Type B pancreatic cell (in vitro differentiated cells): ENCODE data around the gene VWA2. TPM values are rescaled to one million over a fixed set of nuclear protein-coding genes. Genes with fewer than 3 reads are reported as not detected.

Experiments
- DNase-seq: peaks from one replicate; pipeline ENCODE4 v3.0.0; 2021; ENCODE audit warnings: mixed read lengths; ENCODE audit not compliant: unreplicated experiment; ENCODE audit errors: extremely low spot score
- H3K27ac Mint-ChIP-seq: 2 replicates; pipeline ENCODE4 v1.8.0; 2021; ENCODE audit warnings: mild to moderate bottlenecking, mixed read lengths
- H3K27me3 Mint-ChIP-seq: 2 replicates; pipeline ENCODE4 v1.8.0; 2021; ENCODE audit warnings: mixed read lengths
- H3K36me3 Mint-ChIP-seq: 2 replicates; pipeline ENCODE4 v1.8.0; 2021; ENCODE audit warnings: mixed read lengths
- H3K4me1 Mint-ChIP-seq: one replicate; pipeline ENCODE4 v1.8.0; 2021; ENCODE audit warnings: mixed read lengths; ENCODE audit not compliant: unreplicated experiment
- H3K4me3 Mint-ChIP-seq: 2 replicates; pipeline ENCODE4 v1.8.0; 2021; ENCODE audit warnings: mild to moderate bottlenecking, mixed read lengths
- H3K9me3 Mint-ChIP-seq: 2 replicates; pipeline ENCODE4 v1.8.0; 2021; ENCODE audit warnings: mixed read lengths
- CTCF ChIP-seq: fragments of 200-600 bp; sonication (generic); conservative IDR thresholded peaks from 2 replicates; pipeline ENCODE4 v1.5.0; 2021; ENCODE audit warnings: antibody characterized with exemption, mild to moderate bottlenecking
- total RNA-seq: library from RNA; stranded (reverse); gene quantifications from 2 replicates; pipeline ENCODE4 v1.2.1, GENCODE V29; 2021; ENCODE audit warnings: low replicate concordance

VWA2 gene
- total RNA-seq, 1 donor from 2014 or later: 2.9 TPM

- H3K27ac Mint-ChIP-seq: no peak overlapping the region
- H3K4me1 Mint-ChIP-seq: no peaks in the 10 kb centered on the region
These were observed 56.3 kb downstream of the VWA2 start for GRCh38 chr10:114295393-114295792.

GRCh38 chr10:114297136-114297705, 58.2 kb downstream of the VWA2 start:
- H3K36me3 Mint-ChIP-seq: peaks cover 18% of the 10 kb centered on the region
- TF ChIP-seq CTCF: no peak
- no peak overlapping the region for H3K4me3 Mint-ChIP-seq
- no peak for DNase-seq
- H3K27ac Mint-ChIP-seq: no peak overlapping the region
- H3K27me3 Mint-ChIP-seq: no peaks in the 10 kb centered on the region
- no peaks in the 10 kb centered on the region for H3K4me1 Mint-ChIP-seq
- peaks cover 11% of the 10 kb centered on the region for H3K9me3 Mint-ChIP-seq

More at GRCh38 chr10:114295393-114295792, 56.3 kb downstream of the VWA2 start:
- Mint-ChIP-seq H3K9me3 (peaks cover 11% of the 10 kb centered on the region), H3K4me3 (no peak overlapping the region), H3K36me3 (peaks cover 19% of the 10 kb centered on the region), H3K27me3 (no peaks in the 10 kb centered on the region)
- no peak for TF ChIP-seq CTCF
- no peak for DNase-seq

GRCh38 chr10:114300036-114300645, 61.1 kb downstream of the VWA2 start:
- no peak overlapping the region for H3K4me3 Mint-ChIP-seq
- peaks cover 10% of the 10 kb centered on the region for H3K4me1 Mint-ChIP-seq
- peaks cover 11% of the 10 kb centered on the region for H3K9me3 Mint-ChIP-seq
- TF ChIP-seq CTCF: no peak
- H3K36me3 Mint-ChIP-seq: peaks cover 14% of the 10 kb centered on the region
- no peak for DNase-seq
- H3K27ac Mint-ChIP-seq: no peak overlapping the region
- peaks cover 8% of the 10 kb centered on the region for H3K27me3 Mint-ChIP-seq

- Mint-ChIP-seq H3K9me3 (peaks cover 2% of the 10 kb centered on the region), H3K36me3 (peaks cover 4% of the 10 kb centered on the region), H3K27ac (no peak overlapping the region), H3K27me3 (peaks cover 8% of the 10 kb centered on the region), H3K4me3 (no peak overlapping the region), H3K4me1 (peaks cover 10% of the 10 kb centered on the region)
- TF ChIP-seq CTCF: no peak
- no peak for DNase-seq
These were observed 62.1 kb downstream of the VWA2 start for GRCh38 chr10:114301177-114301576.

- peaks cover 10% of the 10 kb centered on the region for H3K27me3 Mint-ChIP-seq
- no peak overlapping the region for H3K4me3 Mint-ChIP-seq
- no peaks in the 10 kb centered on the region for H3K36me3 Mint-ChIP-seq
- H3K9me3 Mint-ChIP-seq: no peaks in the 10 kb centered on the region
- H3K27ac Mint-ChIP-seq: no peak overlapping the region
- TF ChIP-seq CTCF: no peak
- peaks cover 12% of the 10 kb centered on the region for H3K4me1 Mint-ChIP-seq
- no peak for DNase-seq
These were observed 63.1 kb downstream of the VWA2 start for GRCh38 chr10:114301951-114302710.
